ENCODE results near the gene UBL4A. TPM values are rescaled to one million over a fixed set of nuclear protein-coding genes. Genes with fewer than 3 reads are reported as not detected.

Gene UBL4A
- total RNA-seq, 1 donor from 2014 or later, result 48.4 TPM

- DNase-seq (ENCODE audit: low spot score), result no peak
- intact Hi-C loops (cut with DNase I), result no loop called here
These were observed 17.3 kb downstream of the UBL4A start for GRCh38 chrX:154469114-154469513.

GRCh38 chrX:154468217-154468616 lies 18.2 kb downstream of the UBL4A start:
- intact Hi-C loops (cut with DNase I), result no loop called here
- DNase-seq (ENCODE audit: low spot score), result no peak

GRCh38 chrX:154467556-154467955 lies 18.9 kb downstream of the UBL4A start:
- intact Hi-C loops (cut with DNase I), result no loop called here
- DNase-seq (ENCODE audit: low spot score), result no peak

- intact Hi-C loops (cut with DNase I), result no loop called here
- no peak for DNase-seq (ENCODE audit: low spot score)
These were observed 19.5 kb downstream of the UBL4A start for GRCh38 chrX:154466907-154467306.

GRCh38 chrX:154466036-154466435 lies 20.4 kb downstream of the UBL4A start:
- no peak for DNase-seq (ENCODE audit: low spot score)
- intact Hi-C loops (cut with DNase I), result no loop called here

GRCh38 chrX:154465601-154466000 lies 20.8 kb downstream of the UBL4A start:
- intact Hi-C loops (cut with DNase I), result no loop called here
- DNase-seq (ENCODE audit: low spot score), result no peak

GRCh38 chrX:154464806-154465365 lies 21.5 kb downstream of the UBL4A start:
- intact Hi-C loops (cut with DNase I), result no loop called here
- no peak for DNase-seq (ENCODE audit: low spot score)

GRCh38 chrX:154463611-154464220 lies 22.7 kb downstream of the UBL4A start:
- intact Hi-C loops (cut with DNase I), result no loop called here
- DNase-seq (ENCODE audit: low spot score), result no peak

GRCh38 chrX:154462396-154462795 lies 24.0 kb downstream of the UBL4A start:
- no peak for DNase-seq (ENCODE audit: low spot score)
- intact Hi-C loops (cut with DNase I), result no loop called here

GRCh38 chrX:154460326-154460725 lies 26.1 kb downstream of the UBL4A start:
- no peak for DNase-seq (ENCODE audit: low spot score)
- intact Hi-C loops (cut with DNase I), result no loop called here

- intact Hi-C loops (cut with DNase I), result no loop called here
- no peak for DNase-seq (ENCODE audit: low spot score)
These were observed 26.6 kb downstream of the UBL4A start for GRCh38 chrX:154459832-154460231.

- intact Hi-C loops (cut with DNase I), result no loop called here
- DNase-seq (ENCODE audit: low spot score), result no peak
These were observed 27.2 kb downstream of the UBL4A start for GRCh38 chrX:154458954-154459778.

GRCh38 chrX:154458116-154458953 lies 28.1 kb downstream of the UBL4A start, which contains the start of gene PLXNA3:
TSS of gene PLXNA3 (plus strand) at chrX:154458281. CDS start at chrX:154460184, 1,903 bp downstream.
- peak; percentile 85 for DNase-seq (ENCODE audit: low spot score)
- intact Hi-C loops (cut with DNase I), result no loop called here

- intact Hi-C loops (cut with DNase I), result no loop called here
- DNase-seq (ENCODE audit: low spot score), result no peak
These were observed 28.8 kb downstream of the UBL4A start for GRCh38 chrX:154457491-154458115.

- intact Hi-C loops (cut with DNase I), result no loop called here
- DNase-seq (ENCODE audit: low spot score), result no peak
These were observed 33.6 kb downstream of the UBL4A start for GRCh38 chrX:154452823-154453222.

GRCh38 chrX:154450312-154450711 lies 36.1 kb downstream of the UBL4A start:
- intact Hi-C loops (cut with DNase I), result no loop called here
- no peak for DNase-seq (ENCODE audit: low spot score)

GRCh38 chrX:154449618-154450017 lies 36.8 kb downstream of the UBL4A start:
- DNase-seq (ENCODE audit: low spot score), result no peak
- intact Hi-C loops (cut with DNase I), result loop anchor here (10.0 kb wide), 1 partner anchor 55 kb away; the partner anchor contains the start of gene RPL10

GRCh38 chrX:154448484-154448883 lies 37.9 kb downstream of the UBL4A start:
- intact Hi-C loops (cut with DNase I), result loop anchor here (10.0 kb wide), 1 partner anchor 54 kb away; the partner anchor contains the start of gene RPL10

GRCh38 chrX:154446430-154446829 lies 40.0 kb downstream of the UBL4A start:
- intact Hi-C loops (cut with DNase I), result loop anchor here (10.0 kb wide), 1 partner anchor 52 kb away; the partner anchor contains the start of gene RPL10

More at GRCh38 chrX:154448484-154448883, 37.9 kb downstream of the UBL4A start:
- DNase-seq (ENCODE audit: low spot score), result no peak

More at GRCh38 chrX:154446430-154446829, 40.0 kb downstream of the UBL4A start:
- DNase-seq (ENCODE audit: low spot score), result no peak
